GM18517 (cell line): ENCODE measurements around the gene SRP68.
A peak's percentile ranks its signal among the peaks of the same experiment; 100 is the strongest.
"Not testable (repeated sequence)": the region's sequence is repeated elsewhere in the genome, so short reads cannot be mapped to it uniquely, and the experiment has no call there.

ENCODE experiments used
- ATAC-seq: cut with Tn5 transposase; IDR thresholded peaks from one replicate; pipeline ENCODE4 v1.9.1; 2021; ENCODE audit warnings: mild to moderate bottlenecking, moderate library complexity; ENCODE audit not compliant: unreplicated experiment

The SRP68 gene

DNA sequence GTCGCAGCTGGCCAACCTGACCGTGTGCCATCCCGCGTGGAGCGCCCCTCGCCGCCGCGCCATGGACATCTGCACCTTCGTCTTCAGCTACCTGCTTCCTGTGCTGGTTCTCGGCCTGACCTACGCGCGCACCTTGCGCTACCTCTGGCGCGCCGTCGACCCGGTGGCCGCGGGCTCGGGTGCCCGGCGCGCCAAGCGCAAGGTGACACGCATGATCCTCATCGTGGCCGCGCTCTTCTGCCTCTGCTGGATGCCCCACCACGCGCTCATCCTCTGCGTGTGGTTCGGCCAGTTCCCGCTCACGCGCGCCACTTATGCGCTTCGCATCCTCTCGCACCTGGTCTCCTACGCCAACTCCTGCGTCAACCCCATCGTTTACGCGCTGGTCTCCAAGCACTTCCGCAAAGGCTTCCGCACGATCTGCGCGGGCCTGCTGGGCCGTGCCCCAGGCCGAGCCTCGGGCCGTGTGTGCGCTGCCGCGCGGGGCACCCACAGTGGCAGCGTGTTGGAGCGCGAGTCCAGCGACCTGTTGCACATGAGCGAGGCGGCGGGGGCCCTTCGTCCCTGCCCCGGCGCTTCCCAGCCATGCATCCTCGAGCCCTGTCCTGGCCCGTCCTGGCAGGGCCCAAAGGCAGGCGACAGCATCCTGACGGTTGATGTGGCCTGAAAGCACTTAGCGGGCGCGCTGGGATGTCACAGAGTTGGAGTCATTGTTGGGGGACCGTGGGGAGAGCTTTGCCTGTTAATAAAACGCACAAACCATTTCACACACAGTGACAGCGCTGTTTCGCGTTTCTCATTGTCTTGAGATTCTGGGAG, 4.7 kb upstream of the SRP68 start:
- ATAC-seq: no peak

DNA sequence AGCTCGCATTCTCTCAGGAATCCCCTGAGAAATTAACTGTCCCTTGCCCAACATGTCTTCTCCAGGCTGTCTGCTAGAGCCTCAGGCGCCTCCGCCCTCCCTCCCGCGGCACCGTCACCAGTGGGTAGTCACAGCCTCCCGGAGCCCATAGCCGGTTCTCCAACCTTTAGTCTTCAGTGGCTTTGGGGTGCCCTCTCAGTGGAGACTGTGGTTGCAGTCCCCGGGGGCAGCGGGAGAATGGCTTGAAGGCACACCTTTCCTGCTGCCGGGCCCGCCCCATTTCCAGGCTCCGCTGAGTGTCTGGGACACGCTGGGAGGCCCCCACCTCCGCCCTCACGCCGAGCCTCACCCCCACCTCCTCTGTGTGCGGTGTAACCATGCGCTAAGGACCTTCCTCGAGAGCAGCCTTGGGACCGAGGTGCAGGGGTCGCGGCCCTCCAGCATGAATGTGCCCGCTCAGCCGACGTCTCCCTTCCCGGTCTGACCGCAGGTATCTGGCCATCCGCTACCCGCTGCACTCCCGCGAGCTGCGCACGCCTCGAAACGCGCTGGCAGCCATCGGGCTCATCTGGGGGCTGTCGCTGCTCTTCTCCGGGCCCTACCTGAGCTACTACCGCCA, 3.9 kb upstream of the SRP68 start:
- no peak for ATAC-seq

DNA sequence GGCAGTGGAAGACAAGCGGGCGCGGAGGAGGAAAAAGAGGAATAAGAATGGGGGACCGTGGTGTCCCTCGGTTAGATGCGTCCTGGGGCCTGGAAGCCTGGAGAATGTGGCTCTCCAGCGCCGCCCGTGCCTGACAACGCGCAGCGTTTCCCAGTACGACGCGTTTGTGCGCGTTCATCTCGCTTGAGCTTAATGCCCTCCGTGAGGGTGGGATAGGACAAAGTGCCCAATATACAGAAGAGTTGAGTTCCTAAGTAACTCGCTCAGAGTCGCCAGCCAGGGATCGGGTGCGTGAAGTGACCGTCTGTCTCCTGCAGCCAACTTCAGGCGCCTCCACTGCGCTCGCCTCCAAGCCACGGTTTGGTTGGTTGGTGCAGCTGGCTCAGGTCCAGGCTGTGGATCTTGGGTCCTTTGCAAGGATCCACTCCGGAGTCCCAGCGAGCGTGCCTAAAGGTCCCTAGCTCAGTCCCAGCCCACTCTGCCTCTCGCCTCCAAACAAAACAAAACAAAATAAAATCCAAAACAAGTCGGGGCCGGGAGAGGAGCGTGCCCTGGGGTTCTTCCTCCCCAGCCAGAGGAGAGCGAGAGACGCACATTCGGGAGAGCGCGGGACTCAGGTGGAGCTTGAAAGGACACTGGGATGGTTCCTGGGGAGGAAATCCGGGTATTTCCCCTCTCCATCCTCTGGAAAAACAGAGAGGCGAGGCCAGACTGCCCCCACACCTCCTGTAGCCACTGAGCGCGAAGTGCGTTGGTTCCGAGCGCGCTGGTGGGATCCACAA, 3.2 kb upstream of the SRP68 start:
- no peak for ATAC-seq

DNA sequence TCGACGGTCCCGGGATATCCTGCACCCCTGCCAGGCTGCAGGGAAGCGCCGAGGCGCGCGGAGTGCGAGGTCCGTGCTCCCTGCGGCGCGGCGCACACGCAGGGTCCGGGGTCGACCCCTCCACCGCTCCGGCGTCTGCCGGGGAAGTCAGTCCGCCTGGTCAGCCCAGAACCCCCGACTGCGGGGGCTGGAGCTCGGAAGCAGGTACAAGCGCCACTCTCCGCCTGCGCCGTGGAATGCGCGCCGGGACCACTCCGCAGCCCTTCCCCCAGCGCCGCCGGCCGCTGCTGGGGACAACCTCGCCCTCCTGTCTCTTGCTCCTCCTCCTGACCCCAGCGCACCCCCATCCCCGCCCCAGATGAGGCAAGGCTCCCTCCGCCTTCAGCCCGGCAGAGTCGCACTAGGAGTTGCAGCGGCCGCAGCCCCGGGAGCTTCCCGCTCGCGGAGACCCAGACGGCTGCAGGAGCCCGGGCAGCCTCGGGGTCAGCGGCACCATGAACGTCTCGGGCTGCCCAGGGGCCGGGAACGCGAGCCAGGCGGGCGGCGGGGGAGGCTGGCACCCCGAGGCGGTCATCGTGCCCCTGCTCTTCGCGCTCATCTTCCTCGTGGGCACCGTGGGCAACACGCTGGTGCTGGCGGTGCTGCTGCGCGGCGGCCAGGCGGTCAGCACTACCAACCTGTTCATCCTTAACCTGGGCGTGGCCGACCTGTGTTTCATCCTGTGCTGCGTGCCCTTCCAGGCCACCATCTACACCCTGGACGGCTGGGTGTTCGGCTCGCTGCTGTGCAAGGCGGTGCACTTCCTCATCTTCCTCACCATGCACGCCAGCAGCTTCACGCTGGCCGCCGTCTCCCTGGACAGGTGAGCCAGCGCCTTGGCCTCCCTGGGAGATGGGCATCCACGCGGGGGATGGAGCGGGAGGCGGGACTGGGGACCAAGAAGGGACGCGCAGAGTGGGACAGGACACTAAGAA, 2.4 kb upstream of the SRP68 start, which contains the start of gene GALR2:
GALR2 (plus strand) TSS at position 392 of the 974 bp plus-strand sequence; CDS start at position 495, 103 bp downstream.
- no peak for ATAC-seq

DNA sequence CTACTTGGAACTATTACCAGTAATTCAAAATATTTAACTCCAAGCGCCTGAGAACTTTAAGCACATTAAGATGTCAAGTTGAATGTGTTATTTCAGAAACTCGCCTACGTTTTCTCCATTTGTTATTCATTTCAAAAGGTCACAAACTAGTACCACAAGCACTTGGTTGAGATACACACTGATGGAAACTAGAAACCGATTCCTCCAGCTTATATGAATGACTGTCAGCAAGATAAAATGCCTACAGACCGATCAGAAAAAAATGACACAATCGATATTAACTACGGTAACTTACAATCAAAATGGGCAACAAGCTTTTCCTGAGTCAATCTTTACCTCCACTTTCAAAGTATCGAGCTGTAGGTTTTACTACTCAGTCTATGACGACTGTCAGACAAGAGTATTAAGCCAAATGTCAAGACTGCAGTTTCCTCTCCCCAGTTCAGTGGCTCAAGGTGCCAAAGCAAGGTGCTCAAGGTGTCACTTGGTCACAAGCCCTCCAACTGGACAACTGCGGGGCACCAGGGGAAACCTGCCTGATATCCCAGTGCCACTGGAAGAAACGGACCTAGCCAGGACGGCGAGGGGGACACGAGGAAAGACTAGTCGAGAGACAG, 678 bp downstream of the SRP68 start:
- peak; percentile 35 for ATAC-seq

DNA sequence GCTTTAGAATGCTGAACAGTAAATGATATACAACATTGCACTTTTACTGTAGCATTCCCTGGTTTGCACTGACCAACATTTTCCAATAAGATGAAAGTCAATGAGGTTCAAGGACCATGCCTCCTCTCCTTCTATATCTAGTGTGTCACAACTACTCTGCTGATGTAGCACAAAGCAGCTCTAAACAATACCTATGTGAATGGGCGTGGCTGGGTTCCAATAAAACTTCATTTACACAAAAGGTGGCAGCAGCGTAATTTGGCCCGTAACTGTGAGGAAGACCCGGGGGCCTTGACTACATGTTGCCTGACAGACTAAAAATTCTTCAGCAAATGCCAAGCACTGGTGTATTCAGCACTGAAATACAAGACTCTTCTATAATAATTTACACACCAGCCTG, 6.5 kb downstream of the SRP68 start:
- no peak for ATAC-seq

DNA sequence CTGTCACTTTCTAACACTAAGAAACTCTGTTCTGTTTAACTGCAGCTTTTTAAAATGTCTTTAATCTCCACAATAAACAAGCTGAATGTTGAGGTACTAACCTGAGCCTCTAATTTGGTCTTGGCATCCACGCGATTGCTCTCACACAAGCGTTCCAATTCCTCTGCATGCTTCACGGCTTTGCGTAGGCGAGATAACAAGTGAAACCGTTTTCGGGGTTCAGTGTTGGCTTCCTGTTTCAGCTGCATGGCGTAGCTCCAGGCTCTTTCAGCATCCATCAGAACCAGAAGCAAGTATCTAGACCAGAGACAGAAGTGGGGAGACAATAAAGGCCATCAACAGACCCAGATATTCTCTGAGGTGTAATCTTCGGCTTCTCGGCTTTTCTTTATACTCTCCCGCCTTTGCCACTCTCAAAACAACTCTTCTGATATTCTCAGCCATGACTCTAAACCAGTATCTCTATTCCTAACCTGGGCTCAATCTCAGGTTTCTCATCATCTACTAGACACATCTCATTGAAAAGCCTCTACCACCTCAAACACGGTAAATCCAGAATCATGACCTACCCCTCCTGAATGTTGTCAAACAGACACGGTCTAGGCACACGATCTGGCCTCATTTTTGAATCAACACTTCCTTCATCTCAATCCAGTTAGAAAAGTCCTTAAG, 8.3 kb downstream of the SRP68 start:
- ATAC-seq: no peak

DNA sequence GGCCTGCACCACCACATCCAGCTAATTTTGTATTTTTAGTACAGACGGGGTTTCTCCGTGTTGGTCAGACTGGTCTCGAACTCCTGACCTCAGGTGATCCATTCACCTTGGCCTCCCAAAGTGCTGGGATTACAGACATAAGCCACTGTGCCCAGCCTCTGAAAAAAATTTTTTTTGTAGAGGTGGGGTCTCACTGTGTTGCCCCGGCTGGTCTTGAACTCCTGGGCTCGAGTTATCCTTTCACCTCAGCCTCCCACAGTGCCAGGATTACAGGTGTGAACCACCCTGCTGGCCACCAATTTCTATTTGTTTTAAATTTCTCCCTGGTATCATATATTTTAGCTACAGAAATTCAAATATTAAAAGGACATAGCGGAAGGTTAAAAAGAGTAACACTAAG, 14.1 kb downstream of the SRP68 start:
- not testable (repeated sequence) for ATAC-seq

DNA sequence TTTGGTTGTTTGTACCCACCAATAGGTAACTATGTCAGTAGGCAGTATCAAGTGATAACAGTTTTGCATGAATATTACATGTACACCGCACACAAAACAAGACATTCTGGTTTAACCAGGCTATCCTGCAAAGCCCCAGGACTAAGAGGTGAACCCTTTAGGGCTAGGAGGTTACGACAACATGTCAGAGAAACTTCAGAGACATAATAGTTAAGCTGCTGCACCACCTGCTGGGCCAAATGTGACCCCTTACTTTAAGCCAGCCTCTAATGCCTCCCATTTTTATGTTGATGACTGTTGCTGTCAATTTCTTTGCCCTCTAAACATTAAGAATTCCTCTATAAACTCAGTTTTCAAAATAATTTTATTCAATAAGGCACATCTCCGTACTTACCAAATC, 15.4 kb downstream of the SRP68 start:
- ATAC-seq: no peak

DNA sequence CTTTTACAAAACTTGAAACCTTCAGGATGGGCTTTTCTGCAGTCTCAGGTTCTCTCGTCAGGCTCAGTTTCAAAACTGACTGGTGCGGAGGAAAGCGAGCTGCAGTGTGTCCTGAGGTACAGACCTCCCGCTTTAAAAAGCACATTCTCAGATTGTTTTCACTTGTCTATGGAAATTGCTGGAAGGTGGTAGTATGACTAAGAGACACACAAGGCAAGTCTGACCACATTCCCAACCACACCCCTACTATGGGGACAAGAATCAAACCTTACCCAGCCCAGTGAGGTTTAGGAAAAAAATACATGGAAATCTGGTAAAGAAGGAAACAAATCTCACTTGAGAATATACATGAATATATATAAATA, 18.2 kb downstream of the SRP68 start:
- ATAC-seq: no peak

DNA sequence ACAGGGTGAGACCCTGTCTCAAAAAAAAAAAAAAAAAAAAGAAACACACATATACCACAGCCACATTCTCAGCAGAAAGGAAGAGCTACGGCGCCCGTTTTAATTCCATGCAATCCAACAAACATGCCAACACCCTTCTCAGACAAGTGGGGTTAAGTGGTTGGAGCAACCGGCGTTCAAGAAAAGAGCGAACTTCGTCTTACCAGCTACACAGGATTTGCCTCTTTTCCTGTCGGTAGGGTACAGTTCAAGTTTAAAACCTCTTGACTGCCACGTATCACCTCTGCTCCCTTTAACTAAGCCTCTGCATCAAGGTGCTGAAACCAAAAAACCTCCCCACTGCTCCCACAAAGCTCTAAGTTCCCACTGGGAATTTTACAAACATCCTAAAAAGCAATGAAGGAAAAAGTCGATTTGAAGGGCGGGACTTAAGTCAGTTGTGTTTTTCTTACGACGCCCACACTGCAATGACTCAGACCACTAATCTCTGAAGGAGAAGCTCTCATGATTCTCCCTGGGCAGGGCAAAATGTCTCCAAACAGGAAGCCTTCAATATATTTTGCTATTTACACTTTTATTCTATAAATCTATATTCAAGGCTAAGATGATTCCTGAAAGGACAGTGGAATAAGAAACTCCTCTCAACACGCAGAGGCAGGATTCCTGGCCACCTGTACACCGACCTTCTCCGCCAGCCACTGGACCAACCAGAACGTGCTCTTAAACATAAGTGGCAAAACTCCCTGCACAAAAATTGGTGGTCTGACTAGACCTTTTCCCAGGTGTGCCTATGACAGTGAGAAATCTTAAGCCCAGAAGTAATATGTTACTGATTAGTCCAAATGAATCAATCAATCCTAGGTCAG, 18.8 kb downstream of the SRP68 start:
- ATAC-seq: no peak

DNA sequence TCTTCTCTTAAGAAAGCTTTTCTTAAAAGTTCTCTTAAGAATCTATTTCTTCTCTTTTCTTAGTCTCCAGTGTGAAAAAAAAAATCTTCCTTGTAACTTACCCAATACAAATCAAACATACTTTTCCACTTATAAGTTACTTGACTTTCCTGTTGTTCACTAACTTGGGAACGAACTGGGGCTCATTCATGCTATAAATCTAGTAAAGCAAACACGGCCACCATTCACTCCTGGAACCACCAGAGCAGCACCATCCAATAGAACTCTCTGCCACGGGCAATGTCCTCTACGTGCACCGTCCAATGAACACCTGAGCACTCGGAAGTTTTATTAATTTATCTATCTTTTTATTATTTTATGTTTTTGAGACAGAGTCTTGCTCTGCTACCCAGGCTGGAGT, 20.8 kb downstream of the SRP68 start:
- ATAC-seq: no peak

DNA sequence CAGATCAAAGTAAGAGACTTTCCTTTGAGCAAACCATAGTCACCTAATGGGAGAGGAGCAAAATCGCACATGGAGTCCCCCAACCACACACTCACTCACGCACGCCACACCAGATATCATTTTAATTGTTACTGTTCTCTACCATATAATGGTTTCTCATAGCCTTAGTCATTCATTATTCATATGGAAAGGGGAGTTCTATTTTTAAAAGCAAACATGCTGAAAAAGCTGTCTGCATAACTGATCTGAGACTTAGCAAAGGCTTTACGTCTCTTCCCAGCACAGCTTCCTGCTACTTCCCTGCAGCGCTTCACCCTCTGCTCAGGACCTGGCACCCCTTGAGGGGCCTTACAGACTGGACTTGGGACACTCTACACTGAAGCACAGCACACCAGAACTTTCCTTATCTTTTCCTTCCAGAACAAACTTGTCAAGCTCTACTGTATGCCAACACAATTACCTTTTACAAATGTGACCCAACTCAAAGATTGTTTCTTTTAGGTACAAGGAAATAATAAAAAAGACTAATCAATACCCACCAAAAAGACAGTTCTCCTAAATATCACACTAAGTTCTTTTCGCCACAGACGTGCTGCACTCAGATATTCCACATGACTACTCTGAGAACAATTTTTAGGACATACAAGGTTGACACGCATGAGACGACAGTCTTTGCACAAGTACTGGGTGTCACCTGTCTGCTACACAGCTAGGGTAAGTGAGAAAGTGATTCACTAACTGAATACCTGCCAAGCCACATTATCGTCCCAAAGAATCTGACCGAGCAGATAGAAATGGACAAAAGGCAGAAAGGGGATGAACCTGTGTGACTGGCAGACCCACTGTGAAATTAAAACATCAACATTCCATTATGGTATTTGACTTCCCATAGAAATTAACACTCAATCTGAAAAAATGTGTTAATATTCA, 21.5 kb downstream of the SRP68 start:
- no peak for ATAC-seq

DNA sequence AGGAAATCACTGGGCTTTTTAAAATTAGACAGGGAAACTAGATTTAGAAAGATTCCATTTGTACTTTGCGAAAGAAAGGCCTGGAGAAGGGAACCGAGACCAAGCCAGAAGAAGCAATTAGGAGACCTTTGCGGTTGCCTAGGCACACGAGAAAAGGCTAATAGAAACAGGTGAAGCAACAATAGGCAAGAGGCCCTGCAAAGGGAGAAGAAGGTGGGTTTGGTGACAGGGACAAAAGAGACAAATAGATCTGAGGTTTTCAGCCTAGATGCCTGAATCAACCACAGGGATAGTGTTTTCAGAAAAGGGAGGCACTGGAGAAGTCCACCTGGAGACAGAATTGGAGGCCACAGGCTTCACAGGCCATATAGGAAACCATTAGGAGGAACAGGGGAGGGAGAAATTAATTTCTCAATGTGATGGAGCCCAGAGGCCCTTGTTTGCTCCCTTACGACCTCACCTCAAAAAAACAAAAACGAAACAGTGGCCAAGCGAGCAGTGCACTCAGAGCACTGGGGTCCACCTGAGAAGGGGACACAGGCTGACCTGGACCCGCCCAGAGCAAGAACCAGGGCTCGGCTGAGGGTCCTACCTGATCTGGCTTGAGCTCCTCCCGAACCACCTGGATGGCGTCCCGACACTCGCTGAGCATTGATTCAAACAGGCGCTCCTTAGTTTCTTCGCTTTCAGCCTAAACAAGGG, 22.3 kb downstream of the SRP68 start:
- no peak for ATAC-seq

DNA sequence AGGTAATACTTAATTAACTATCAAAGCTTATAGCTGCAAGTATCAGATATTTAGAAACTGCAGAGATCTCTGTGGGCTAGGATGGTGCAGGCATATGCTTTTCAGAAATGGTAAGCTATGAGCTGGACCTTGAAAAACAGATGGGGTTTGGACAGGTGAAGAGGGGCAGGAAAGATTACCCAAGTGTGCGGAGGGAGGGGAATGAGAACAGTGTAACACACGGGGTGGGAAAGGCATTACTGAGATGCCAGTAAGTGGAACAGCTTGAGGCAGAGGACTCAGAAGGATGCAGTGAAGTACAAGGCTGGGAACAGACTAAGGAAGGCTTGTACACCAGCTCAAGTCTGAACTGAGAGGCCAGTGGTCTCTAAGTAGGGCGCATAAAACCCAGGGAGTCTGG, 23.1 kb downstream of the SRP68 start:
- no peak for ATAC-seq

DNA sequence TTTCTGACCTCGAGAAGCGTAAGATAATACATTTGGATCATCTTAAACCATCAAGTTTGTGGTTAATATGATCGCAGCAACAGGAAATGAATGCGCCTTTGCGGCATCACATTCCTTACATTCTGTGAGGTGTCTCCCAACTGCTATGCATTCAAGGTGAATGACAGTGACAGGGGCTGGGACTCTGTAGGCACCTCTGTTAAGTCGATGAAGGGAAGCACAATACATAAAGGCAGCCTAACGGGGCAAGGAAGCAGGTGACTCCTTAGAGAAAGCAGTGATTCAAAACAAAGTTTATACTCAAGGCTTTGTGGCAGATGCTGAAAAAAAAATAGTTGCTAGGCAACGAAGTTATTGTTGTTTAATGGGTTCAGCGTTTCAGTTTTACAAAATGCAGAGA, 23.6 kb downstream of the SRP68 start:
- no peak for ATAC-seq

DNA sequence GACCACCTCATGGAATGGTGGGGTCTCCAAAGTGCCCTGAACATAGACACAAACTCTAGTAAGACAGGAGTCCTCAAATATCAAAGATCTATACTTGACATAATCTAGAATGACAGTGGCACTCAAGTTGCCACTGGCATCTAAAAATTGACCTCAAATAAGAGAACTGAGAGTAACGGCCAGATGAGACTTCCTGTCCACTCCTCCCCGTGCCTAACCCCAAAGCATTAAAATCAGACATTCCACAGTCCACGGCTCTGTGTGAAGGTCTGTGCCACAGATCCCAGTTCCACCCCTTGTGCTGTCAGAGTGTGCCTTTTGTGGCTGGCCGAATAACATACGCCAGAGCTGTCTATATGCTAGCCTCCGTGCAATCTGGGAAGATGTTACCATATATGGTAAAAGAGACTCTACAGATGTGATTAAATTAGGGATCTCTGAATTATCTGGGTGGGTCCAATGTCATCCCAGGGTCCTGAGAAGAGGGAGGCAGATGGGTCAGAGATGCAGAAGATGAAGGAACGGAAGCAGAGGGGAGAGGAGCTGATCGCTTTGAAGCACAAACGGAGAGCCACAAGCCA, 24.2 kb downstream of the SRP68 start:
- ATAC-seq: no peak
